Measurements from ENCODE around the gene APLF. TPM values are rescaled to one million over a fixed set of nuclear protein-coding genes. Genes with fewer than 3 reads are reported as not detected.

APLF gene
- total and polyA plus RNA-seq, 2 of the 8 experiments (the other 6 are each of a cell fraction or from before 2014, with no cell fraction given): 4.4 to 7.3 TPM

DNA sequence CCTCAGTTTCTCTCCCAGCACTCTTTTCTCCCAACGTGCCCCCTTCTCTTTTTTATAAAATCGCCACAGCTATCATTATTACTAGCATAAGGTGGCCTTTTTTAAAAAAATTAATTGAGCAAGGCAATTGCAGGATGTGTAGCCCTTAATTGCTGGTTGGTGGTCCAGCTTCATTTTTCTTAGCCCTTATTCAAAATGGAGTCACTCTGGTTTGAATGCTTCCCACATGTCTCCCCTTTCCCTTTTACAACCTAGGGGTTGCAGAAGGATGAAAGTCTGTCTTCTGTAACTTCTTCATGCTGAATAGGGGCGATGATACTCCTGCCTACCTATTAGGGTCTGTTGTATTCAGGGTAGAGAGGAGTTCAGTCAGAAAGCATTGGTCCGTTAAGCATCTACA is 139.4 kb downstream of the APLF start:
- Histone ChIP-seq H3K79me2 (ENCODE audit: control insufficient read depth in 1 of 2, insufficient read depth in 2 of 2, low read length in 2 of 2) (no peaks in the 10 kb centered on the region), H3K36me3 (ENCODE audit: control insufficient read depth in 2 of 4, insufficient read depth in 4 of 4, low read length in 3 of 4) (no peaks in the 10 kb centered on the region), H3K18ac (ENCODE audit: extremely low read depth, low read length) (no peak overlapping the region), H3K14ac (ENCODE audit: insufficient read length) (no peak overlapping the region), H4K20me1 (replicated peaks in 1 of 2; ENCODE audit: control insufficient read depth in 1 of 2, insufficient read depth in 2 of 2, low read length in 2 of 2) (no peaks in the 10 kb centered on the region), H2AK5ac (ENCODE audit: low read depth, low read length) (no peak overlapping the region), H3K9me3 (ENCODE audit: insufficient read depth in 2 of 2, low read depth in 1 of 2, low read length in 1 of 2) (peaks cover 3 to 7% of the 10 kb centered on the region in 2 experiments; a peak in 2 of 4 replicates), H4K8ac (ENCODE audit: extremely low read depth, insufficient read depth, low read length) (no peak overlapping the region), H3K79me1 (ENCODE audit: low read depth, low read length) (no peaks in the 10 kb centered on the region), H2AFZ (ENCODE audit: low read length) (no peak overlapping the region), H3K27me3 (replicated peaks in 1 of 4; ENCODE audit: control insufficient read depth in 3 of 4, extremely low read depth in 1 of 4, insufficient read depth in 3 of 4, low read length in 3 of 4) (no peaks in the 10 kb centered on the region), H4K5ac (ENCODE audit: insufficient read length, low read depth, low read length) (no peak overlapping the region), H2BK120ac (replicated peaks; ENCODE audit: low read depth, low read length) (no peak overlapping the region), H3K27ac (ENCODE audit: low read depth, low read length) (no peak overlapping the region), H3K23ac (ENCODE audit: insufficient read length) (no peak overlapping the region), H3K4me2 (ENCODE audit: insufficient read depth in 1 of 2, low read depth in 2 of 2, low read length in 2 of 2) (no peak overlapping the region), H3K4me3 (ENCODE audit: extremely low read depth in 1 of 4, insufficient read depth in 2 of 4, low read depth in 3 of 4, low read length in 4 of 4) (no peak overlapping the region), H4K91ac (replicated peaks; ENCODE audit: insufficient read length, low read length) (no peak overlapping the region), H3K4me1 (replicated peaks in 1 of 4; ENCODE audit: control insufficient read depth in 3 of 4, insufficient read depth in 4 of 4, low read length in 3 of 4) (no peaks in the 10 kb centered on the region), H3K56ac (replicated peaks; ENCODE audit: insufficient read length, low read depth, low read length) (no peak overlapping the region), H2BK15ac (ENCODE audit: low read length) (no peak overlapping the region), H2BK12ac (ENCODE audit: low read depth, low read length) (no peak overlapping the region), H2BK20ac (ENCODE audit: low read length) (no peak overlapping the region), H3K23me2 (ENCODE audit: low read depth, low read length) (no peaks in the 10 kb centered on the region; the same call in 1 of the 2 replicates), H2BK5ac (ENCODE audit: low read depth, low read length) (no peak overlapping the region), H3K4ac (replicated peaks; ENCODE audit: insufficient read length, low read depth, low read length) (no peak overlapping the region), H3K9ac (replicated peaks in 1 of 4; ENCODE audit: extremely low read depth in 1 of 4, low read depth in 3 of 4, low read length in 3 of 4) (no peak overlapping the region)
- FAIRE-seq (no peak), DNase-seq (ENCODE audit: low read depth in 1 of 2, low spot score in 2 of 2) (no peak)
- 82% methylated on average over 4 of the region's 4 CpGs; no CpG with 5 or more reads in 1 of the 2 experiments for WGBS, 2 experiments (ENCODE audit: extremely low coverage in 1 of 2, insufficient coverage in 1 of 2, insufficient read length in 1 of 2, insufficient replicate concordance in 2 of 2, low coverage in 1 of 2, low lambda C conversion rate in 2 of 2, missing lambda C conversion rate in 1 of 2)
- ChIA-PET CTCF (ENCODE audit: partially characterized antibody) (interaction anchor here (0.6 to 5.8 kb wide), 2 partner anchors 11 to 1658 kb away, joined by 3 to 39 read pairs; no protein-coding TSS in a partner anchor), POLR2A (ENCODE audit: partially characterized antibody) (interaction anchor here (1.2 kb wide), 1 partner anchor 139 kb away, joined by 3 read pairs; the partner anchor contains the start of gene APLF)
- TF ChIP-seq SAP30 (IDR thresholded peaks at IDR 0.05; ENCODE audit: insufficient read depth, insufficient replicate concordance, low read length) (no peak), SP2 (IDR thresholded peaks at IDR 0.05; ENCODE audit: low read length) (no peak), PHF8 (conservative IDR thresholded peaks at IDR 0.05; ENCODE audit: low read depth, low read length) (no peak), RXRA (IDR thresholded peaks at IDR 0.05; ENCODE audit: insufficient read depth, low read depth, low read length) (no peak), KDM1A (IDR thresholded peaks at IDR 0.05; ENCODE audit: borderline replicate concordance, low read length) (no peak), SP1 (IDR thresholded peaks at IDR 0.05; ENCODE audit: low read depth, low read length) (no peak), CTBP2 (IDR thresholded peaks at IDR 0.05; ENCODE audit: borderline replicate concordance, insufficient read depth, insufficient read length, low read length) (no peak), RBBP5 (IDR thresholded peaks at IDR 0.05; ENCODE audit: borderline replicate concordance, low read depth, low read length) (no peak), HDAC6 (IDR thresholded peaks at IDR 0.05; ENCODE audit: low read depth, low read length) (no peak), SRF (IDR thresholded peaks at IDR 0.05; ENCODE audit: low read depth, low read length) (no peak), SIRT6 (IDR thresholded peaks at IDR 0.05; ENCODE audit: low read length) (no peak)
- TF ChIP-seq, protein P1, sequence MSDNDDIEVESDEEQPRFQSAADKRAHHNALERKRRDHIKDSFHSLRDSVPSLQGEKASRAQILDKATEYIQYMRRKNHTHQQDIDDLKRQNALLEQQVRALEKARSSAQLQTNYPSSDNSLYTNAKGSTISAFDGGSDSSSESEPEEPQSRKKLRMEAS (IDR thresholded peaks at IDR 0.05): no peak
- TF ChIP-seq, protein P2, sequence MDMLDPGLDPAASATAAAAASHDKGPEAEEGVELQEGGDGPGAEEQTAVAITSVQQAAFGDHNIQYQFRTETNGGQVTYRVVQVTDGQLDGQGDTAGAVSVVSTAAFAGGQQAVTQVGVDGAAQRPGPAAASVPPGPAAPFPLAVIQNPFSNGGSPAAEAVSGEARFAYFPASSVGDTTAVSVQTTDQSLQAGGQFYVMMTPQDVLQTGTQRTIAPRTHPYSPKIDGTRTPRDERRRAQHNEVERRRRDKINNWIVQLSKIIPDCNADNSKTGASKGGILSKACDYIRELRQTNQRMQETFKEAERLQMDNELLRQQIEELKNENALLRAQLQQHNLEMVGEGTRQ (IDR thresholded peaks at IDR 0.05; ENCODE audit: low read length): no peak
